HL-60 (cell line): ENCODE measurements around the gene TBC1D22A.

ENCODE experiments used
- POLR2AphosphoS5 ChIP-seq: IDR thresholded peaks from 2 replicates; pipeline ENCODE4 v1.6.1; 2012; ENCODE audit warnings: low read depth
- TF ChIP-seq, protein P1 (sequence below): IDR thresholded peaks from one replicate; pipeline ENCODE4 v1.5.1; 2011; ENCODE audit warnings: low read length, control low read depth, inconsistent platforms; ENCODE audit not compliant: insufficient read depth
- TF ChIP-seq, protein P2 (sequence below): IDR thresholded peaks from 2 replicates; pipeline ENCODE4 v1.6.1; 2012; ENCODE audit warnings: low read depth; ENCODE audit not compliant: insufficient replicate concordance

GRCh38 chr22:46815132-46815531 lies 52.7 kb downstream of the TBC1D22A start:
- TF ChIP-seq, protein P1, sequence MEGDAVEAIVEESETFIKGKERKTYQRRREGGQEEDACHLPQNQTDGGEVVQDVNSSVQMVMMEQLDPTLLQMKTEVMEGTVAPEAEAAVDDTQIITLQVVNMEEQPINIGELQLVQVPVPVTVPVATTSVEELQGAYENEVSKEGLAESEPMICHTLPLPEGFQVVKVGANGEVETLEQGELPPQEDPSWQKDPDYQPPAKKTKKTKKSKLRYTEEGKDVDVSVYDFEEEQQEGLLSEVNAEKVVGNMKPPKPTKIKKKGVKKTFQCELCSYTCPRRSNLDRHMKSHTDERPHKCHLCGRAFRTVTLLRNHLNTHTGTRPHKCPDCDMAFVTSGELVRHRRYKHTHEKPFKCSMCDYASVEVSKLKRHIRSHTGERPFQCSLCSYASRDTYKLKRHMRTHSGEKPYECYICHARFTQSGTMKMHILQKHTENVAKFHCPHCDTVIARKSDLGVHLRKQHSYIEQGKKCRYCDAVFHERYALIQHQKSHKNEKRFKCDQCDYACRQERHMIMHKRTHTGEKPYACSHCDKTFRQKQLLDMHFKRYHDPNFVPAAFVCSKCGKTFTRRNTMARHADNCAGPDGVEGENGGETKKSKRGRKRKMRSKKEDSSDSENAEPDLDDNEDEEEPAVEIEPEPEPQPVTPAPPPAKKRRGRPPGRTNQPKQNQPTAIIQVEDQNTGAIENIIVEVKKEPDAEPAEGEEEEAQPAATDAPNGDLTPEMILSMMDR: no peak
- TF ChIP-seq, protein P2, sequence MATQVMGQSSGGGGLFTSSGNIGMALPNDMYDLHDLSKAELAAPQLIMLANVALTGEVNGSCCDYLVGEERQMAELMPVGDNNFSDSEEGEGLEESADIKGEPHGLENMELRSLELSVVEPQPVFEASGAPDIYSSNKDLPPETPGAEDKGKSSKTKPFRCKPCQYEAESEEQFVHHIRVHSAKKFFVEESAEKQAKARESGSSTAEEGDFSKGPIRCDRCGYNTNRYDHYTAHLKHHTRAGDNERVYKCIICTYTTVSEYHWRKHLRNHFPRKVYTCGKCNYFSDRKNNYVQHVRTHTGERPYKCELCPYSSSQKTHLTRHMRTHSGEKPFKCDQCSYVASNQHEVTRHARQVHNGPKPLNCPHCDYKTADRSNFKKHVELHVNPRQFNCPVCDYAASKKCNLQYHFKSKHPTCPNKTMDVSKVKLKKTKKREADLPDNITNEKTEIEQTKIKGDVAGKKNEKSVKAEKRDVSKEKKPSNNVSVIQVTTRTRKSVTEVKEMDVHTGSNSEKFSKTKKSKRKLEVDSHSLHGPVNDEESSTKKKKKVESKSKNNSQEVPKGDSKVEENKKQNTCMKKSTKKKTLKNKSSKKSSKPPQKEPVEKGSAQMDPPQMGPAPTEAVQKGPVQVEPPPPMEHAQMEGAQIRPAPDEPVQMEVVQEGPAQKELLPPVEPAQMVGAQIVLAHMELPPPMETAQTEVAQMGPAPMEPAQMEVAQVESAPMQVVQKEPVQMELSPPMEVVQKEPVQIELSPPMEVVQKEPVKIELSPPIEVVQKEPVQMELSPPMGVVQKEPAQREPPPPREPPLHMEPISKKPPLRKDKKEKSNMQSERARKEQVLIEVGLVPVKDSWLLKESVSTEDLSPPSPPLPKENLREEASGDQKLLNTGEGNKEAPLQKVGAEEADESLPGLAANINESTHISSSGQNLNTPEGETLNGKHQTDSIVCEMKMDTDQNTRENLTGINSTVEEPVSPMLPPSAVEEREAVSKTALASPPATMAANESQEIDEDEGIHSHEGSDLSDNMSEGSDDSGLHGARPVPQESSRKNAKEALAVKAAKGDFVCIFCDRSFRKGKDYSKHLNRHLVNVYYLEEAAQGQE: no peak
- TF ChIP-seq POLR2AphosphoS5: no peak
